GM23338 (cell line): Measurements from ENCODE around the gene SEMA5A. TPM values are rescaled to one million over a fixed set of nuclear protein-coding genes. Genes with fewer than 3 reads are reported as not detected.

Experiments
- ATAC-seq: fragments of 200-7000 bp; cut with Tn5 transposase; 3 replicates; pipeline ENCODE4 v1.9.1; 2020
- DNase-seq: peaks from one replicate; pipeline ENCODE4 v3.0.0-alpha.2; 2015; ENCODE audit warnings: low spot score
- H2AFZ ChIP-seq: fragments of 200-600 bp; sonication (generic); 2 replicates; pipeline ENCODE4 v1.8.0; 2016; ENCODE audit warnings: antibody characterized with exemption, mild to moderate bottlenecking, moderate library complexity
- H3F3A ChIP-seq: fragments of 200-600 bp; sonication (generic); replicated peaks from 2 replicates; pipeline ENCODE4 v1.8.0; 2017; ENCODE audit warnings: antibody characterized with exemption, mixed run types, low read depth
- H3K27ac ChIP-seq: fragments of 200-600 bp; sonication (generic); 2 replicates; pipeline ENCODE4 v1.6.1; 2016; ENCODE audit warnings: low read depth
- H3K27me3 ChIP-seq: fragments of 200-600 bp; sonication (generic); 2 replicates; pipeline ENCODE4 v1.8.0; 2016; ENCODE audit warnings: mild to moderate bottlenecking, mixed run types, moderate library complexity; ENCODE audit not compliant: insufficient read depth
- H3K36me3 ChIP-seq: fragments of 200-600 bp; sonication (generic); 2 replicates; pipeline ENCODE4 v1.8.0; 2016; ENCODE audit warnings: mild to moderate bottlenecking; ENCODE audit not compliant: insufficient read depth
- H3K4me1 ChIP-seq: fragments of 200-600 bp; sonication (generic); 2 replicates; pipeline ENCODE4 v1.8.0; 2016; ENCODE audit warnings: mild to moderate bottlenecking, moderate library complexity; ENCODE audit not compliant: insufficient read depth
- H3K4me2 ChIP-seq: fragments of 200-600 bp; sonication (generic); 2 replicates; pipeline ENCODE4 v1.7.1; 2017; ENCODE audit warnings: mixed run types
- H3K4me3 ChIP-seq: fragments of 200-600 bp; sonication (generic); 2 replicates; pipeline ENCODE4 v1.6.1; 2016; ENCODE audit warnings: mixed run types
- H3K79me2 ChIP-seq: fragments of 200-600 bp; sonication (generic); replicated peaks from 2 replicates; pipeline ENCODE4 v1.8.0; 2017; ENCODE audit warnings: mild to moderate bottlenecking; ENCODE audit not compliant: insufficient read depth
- H3K9me2 ChIP-seq: fragments of 200-600 bp; sonication (generic); 2 replicates; pipeline ENCODE4 v1.8.0; 2017; ENCODE audit not compliant: insufficient read depth
- H4K20me1 ChIP-seq: fragments of 200-600 bp; sonication (generic); replicated peaks from 2 replicates; pipeline ENCODE4 v1.8.0; 2017; ENCODE audit warnings: mild to moderate bottlenecking; ENCODE audit not compliant: insufficient read depth
- H3K27ac Mint-ChIP-seq: 2 replicates; pipeline ENCODE4 v1.8.0; 2020; ENCODE audit warnings: inconsistent platforms, mild to moderate bottlenecking, moderate library complexity, mixed read lengths
- H3K27me3 Mint-ChIP-seq: 3 replicates; pipeline ENCODE4 v1.8.0; 2022; ENCODE audit warnings: low read depth, mild to moderate bottlenecking, moderate library complexity, mixed read lengths, inconsistent platforms; ENCODE audit not compliant: insufficient read depth, poor library complexity
- H3K36me3 Mint-ChIP-seq: 3 replicates; pipeline ENCODE4 v1.8.0; 2021; ENCODE audit warnings: low read depth, mild to moderate bottlenecking, inconsistent platforms, moderate library complexity, mixed read lengths
- H3K4me1 Mint-ChIP-seq: 3 replicates; pipeline ENCODE4 v1.8.0; 2020; ENCODE audit warnings: mild to moderate bottlenecking, inconsistent platforms, mixed read lengths
- H3K4me3 Mint-ChIP-seq: 3 replicates; pipeline ENCODE4 v1.8.0; 2021; ENCODE audit warnings: moderate library complexity, mild to moderate bottlenecking, inconsistent platforms, mixed read lengths
- H3K9me3 Mint-ChIP-seq: 3 replicates; pipeline ENCODE4 v1.8.0; 2020; ENCODE audit warnings: moderate library complexity, mild to moderate bottlenecking, inconsistent platforms, mixed read lengths
- CREB1 ChIP-seq: fragments of 250-450 bp; sonication (Bioruptor Pico); IDR thresholded peaks from 2 replicates; pipeline ENCODE4 v1.5.0; 2020; ENCODE audit warnings: low read depth, mild to moderate bottlenecking, moderate library complexity
- CTCF ChIP-seq, 2 experiments: fragments of 200-600 bp in 1 of 2; sonication (generic) in 1 of 2; conservative IDR thresholded peaks; 2 replicates each; pipeline versions ENCODE4 v1.5.1 to v1.6.1; 2016 to 2017; ENCODE audit warnings: antibody characterized with exemption in 2 of 2, low read depth in 2 of 2, mild to moderate bottlenecking in 2 of 2, moderate library complexity in 1 of 2
- ETS1 ChIP-seq: IDR thresholded peaks from 2 replicates; pipeline ENCODE4 v1.6.1; 2016; ENCODE audit warnings: antibody characterized with exemption
- EZH2 ChIP-seq: fragments of 200-600 bp; sonication (generic); IDR thresholded peaks from one replicate; pipeline ENCODE4 v1.8.0; 2017; ENCODE audit warnings: antibody characterized with exemption, mild to moderate bottlenecking, low read depth; ENCODE audit not compliant: unreplicated experiment
- EZH2phosphoT487 ChIP-seq: fragments of 200-600 bp; sonication (generic); IDR thresholded peaks from one replicate; pipeline ENCODE4 v1.8.1; 2018; ENCODE audit warnings: antibody characterized with exemption; ENCODE audit not compliant: unreplicated experiment
- JUNB ChIP-seq: IDR thresholded peaks from one replicate; pipeline ENCODE4 v1.6.1; 2016; ENCODE audit warnings: antibody characterized with exemption; ENCODE audit not compliant: unreplicated experiment
- NANOG ChIP-seq: IDR thresholded peaks from 2 replicates; pipeline ENCODE4 v1.6.1; 2016; ENCODE audit warnings: antibody characterized with exemption, borderline replicate concordance
- POLR2AphosphoS5 ChIP-seq: IDR thresholded peaks from 2 replicates; pipeline ENCODE4 v1.6.1; 2016; ENCODE audit warnings: antibody characterized with exemption, low read depth
- REST ChIP-seq: IDR thresholded peaks from one replicate; pipeline ENCODE4 v1.6.1; 2018; ENCODE audit warnings: antibody characterized with exemption; ENCODE audit not compliant: unreplicated experiment
- STAT1 ChIP-seq: IDR thresholded peaks from one replicate; pipeline ENCODE4 v1.6.1; 2016; ENCODE audit warnings: antibody characterized with exemption; ENCODE audit not compliant: unreplicated experiment
- ZNF331 ChIP-seq: fragments of 250-450 bp; sonication (Bioruptor Pico); IDR thresholded peaks from 2 replicates; pipeline ENCODE4 v1.5.0; 2020; ENCODE audit warnings: low read depth, mild to moderate bottlenecking, moderate library complexity
- ZNF462 ChIP-seq: fragments of 250-450 bp; sonication (Bioruptor Pico); IDR thresholded peaks from 2 replicates; pipeline ENCODE4 v1.5.0; 2020; ENCODE audit warnings: mild to moderate bottlenecking, moderate library complexity
- polyA plus RNA-seq: library from polyadenylated mRNA; unstranded; fragments of >200 nt; fragmentation: Nextera tagmentation; extraction: Ambion mirVana; gene quantifications from 2 replicates; pipeline ENCODE4 v1.2.1, GENCODE V29; 2016
- total RNA-seq: library from RNA; depleted of rRNA; stranded (reverse); fragments of >200 nt; shearing (Covaris generic); gene quantifications from 2 replicates; pipeline ENCODE4 v1.2.3, GENCODE V29; 2014

SEMA5A gene
- total and polyA plus RNA-seq, 2 experiments from 2014 or later: 2.1 to 8.1 TPM

- TF ChIP-seq ETS1 (no peak), POLR2AphosphoS5 (no peak)
Measured at GRCh38 chr5:9115093-9115492, 430.8 kb downstream of the SEMA5A start (continued).

GRCh38 chr5:9112520-9113291 is 433.2 kb downstream of the SEMA5A start:
- no peak overlapping the region for H3K4me2 ChIP-seq
- no peak for TF ChIP-seq STAT1
- no peak for TF ChIP-seq ZNF331 (CRISPR knock-in tag)
- TF ChIP-seq CTCF (conservative IDR thresholded peaks at IDR 0.05; ENCODE audit: low read depth in 2 of 2): no peak
- no peak for TF ChIP-seq REST
- TF ChIP-seq JUNB: no peak
- no peak for TF ChIP-seq NANOG
- no peak for TF ChIP-seq ZNF462 (CRISPR knock-in tag)
- TF ChIP-seq POLR2AphosphoS5: no peak
- no peak for TF ChIP-seq EZH2phosphoT487
- TF ChIP-seq CREB1: no peak
- no peak for TF ChIP-seq EZH2

More at GRCh38 chr5:9112520-9113291, 433.2 kb downstream of the SEMA5A start:
- no peak overlapping the region for H3K4me3 Mint-ChIP-seq
- H3F3A ChIP-seq: no peaks in the 10 kb centered on the region
- no peak overlapping the region for H2AFZ ChIP-seq
- no peak overlapping the region for H3K27ac ChIP-seq
- peaks cover 2% of the 10 kb centered on the region; the same call in 2 of the 3 replicates for H3K9me3 Mint-ChIP-seq
- no peaks in the 10 kb centered on the region for H3K9me2 ChIP-seq
- peaks cover 14% of the 10 kb centered on the region; the same call in 2 of the 3 replicates for H3K36me3 Mint-ChIP-seq
- no peak overlapping the region for H3K27ac Mint-ChIP-seq
- ATAC-seq (no peak), DNase-seq (no peak)
- H3K4me1 ChIP-seq: no peaks in the 10 kb centered on the region
- no peaks in the 10 kb centered on the region for H3K27me3 ChIP-seq
- no peaks in the 10 kb centered on the region for H4K20me1 ChIP-seq
- no peak overlapping the region for H3K4me3 ChIP-seq
- H3K79me2 ChIP-seq: no peaks in the 10 kb centered on the region
- H3K36me3 ChIP-seq: no peaks in the 10 kb centered on the region
- H3K4me1 Mint-ChIP-seq: no peaks in the 10 kb centered on the region; the same call in 2 of the 3 replicates
- no peaks in the 10 kb centered on the region for H3K27me3 Mint-ChIP-seq
